HS-5 (cell line): ENCODE results near the gene MARCHF2.

Experiments
- DNase-seq: peaks from one replicate; pipeline ENCODE4 v3.0.0-alpha.2; 2012; ENCODE audit warnings: low read depth

The MARCHF2 gene

DNA sequence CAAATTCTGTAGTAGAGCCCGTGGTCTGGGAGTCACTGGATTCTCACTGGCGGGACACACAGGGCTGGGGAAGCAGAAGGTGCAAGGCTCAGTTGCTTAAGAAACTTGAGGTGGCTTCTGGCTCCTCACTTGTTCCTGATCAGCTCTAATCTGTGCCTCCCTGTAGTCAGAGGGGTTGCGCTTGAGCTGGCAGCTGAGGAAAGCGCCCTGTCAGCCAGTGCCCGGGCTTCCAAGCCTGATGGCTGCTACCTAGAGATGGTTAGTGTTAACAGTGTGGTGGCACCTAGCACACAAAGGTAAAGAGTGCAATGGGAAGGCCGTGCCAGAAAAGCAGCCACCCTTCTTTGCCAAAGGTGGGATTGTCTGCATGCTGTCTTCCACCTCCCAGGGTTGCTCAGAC, 40.5 kb downstream of the MARCHF2 start:
- no peak for DNase-seq

DNA sequence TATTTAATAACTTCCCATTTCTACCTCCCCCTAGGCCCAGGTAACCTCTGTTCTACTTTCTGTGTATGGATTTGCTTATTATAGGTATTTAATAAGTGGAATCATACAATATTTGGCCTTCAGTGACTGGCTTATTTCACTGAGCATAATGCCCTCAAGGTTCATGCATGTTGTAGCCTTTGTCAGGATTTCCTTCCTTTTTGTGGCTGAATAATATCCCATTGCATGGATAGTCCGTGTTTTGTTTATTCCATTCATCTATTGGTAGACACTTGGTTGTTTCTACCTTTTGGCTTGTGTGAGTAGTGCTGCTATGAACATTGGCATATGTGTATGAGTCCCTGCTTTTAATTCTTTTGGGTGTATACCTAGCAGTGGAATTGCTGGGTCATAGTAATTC, 41.1 kb downstream of the MARCHF2 start:
- no peak for DNase-seq

GRCh38 chr19:8455018-8455417, 41.9 kb downstream of the MARCHF2 start:
- DNase-seq = no peak

DNA sequence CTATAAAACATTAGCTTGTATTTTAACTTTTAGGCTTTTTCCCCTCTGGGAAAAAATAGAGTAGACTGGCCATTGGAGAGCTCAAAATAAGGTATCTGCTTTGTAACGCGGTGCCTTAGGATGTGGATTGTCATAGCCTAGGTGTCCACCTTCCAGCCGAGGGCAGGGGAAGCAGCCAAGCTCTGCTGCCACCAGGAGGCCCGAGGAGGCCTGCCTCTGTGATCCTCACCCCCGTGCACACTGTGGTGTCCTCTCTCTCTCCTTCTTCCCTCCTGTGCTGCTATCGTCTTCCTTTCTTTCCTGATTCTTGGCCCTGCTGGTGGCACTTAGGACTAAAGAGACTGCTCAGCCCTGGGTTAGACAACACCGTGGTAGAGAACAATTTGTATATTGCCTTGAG, 43.0 kb downstream of the MARCHF2 start:
- DNase-seq = no peak

GRCh38 chr19:8457209-8457608, 44.1 kb downstream of the MARCHF2 start:
- DNase-seq = no peak

- no peak for DNase-seq
These were observed 44.7 kb downstream of the MARCHF2 start for GRCh38 chr19:8457827-8458226.

DNA sequence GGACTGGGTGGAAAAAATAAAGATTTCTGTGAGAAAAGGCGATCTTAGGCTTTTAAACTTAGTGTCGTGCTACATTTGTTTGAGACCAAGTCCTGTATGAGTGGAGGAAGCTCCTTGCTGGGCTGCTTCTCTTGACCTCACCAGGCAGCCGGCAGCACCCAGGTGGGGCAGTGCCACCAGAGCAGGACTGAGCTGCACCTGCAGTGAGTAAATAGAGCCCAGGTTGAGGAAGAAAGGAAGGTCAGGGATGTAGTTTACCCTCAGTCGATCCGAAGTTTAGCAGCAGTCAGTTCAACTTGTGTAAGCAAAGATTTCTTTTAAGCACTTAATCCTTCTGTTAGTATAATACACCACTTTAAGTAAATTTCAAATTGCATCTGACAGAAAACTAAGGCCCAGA, 45.3 kb downstream of the MARCHF2 start:
- no peak for DNase-seq

GRCh38 chr19:8459095-8459494, 46.0 kb downstream of the MARCHF2 start:
- DNase-seq = no peak

DNA sequence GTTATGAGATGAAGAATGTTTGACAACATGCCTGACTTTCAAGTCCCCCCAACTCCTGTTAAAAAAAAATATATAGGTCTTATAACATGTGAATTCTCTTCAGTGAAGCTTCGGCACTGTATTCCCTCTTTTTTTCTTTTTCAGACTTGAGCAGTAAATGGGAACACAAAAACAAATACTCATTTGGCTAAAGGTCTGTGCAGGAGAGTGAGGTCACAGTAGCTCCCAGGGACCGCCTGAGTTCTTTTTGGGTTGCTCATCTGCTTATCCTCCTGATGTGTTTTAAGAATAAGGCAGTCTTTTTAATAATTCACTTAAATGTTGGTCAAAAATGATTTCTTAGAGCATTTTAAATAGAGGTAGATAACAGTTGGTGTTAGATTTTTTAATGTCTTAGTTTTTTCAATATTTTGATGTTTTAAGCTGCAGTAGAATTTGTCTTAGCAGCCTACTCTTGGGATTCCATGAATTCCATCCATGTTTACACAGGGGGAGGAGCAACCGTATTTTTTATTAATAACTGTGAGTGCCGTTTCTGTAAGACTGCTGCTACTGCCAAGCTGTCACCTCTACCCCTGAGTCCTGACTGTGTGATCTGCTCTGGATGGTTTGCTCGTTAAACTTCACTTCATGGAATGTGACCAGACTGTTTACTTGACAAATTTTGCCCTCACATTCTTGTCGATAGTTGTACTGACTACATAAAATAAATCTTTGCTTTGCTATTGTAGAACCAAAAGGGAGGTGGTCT, 46.6 kb downstream of the MARCHF2 start:
- DNase-seq = peak; percentile 38

GRCh38 chr19:8460516-8461298, 47.6 kb downstream of the MARCHF2 start:
- DNase-seq = no peak

GRCh38 chr19:8461376-8461775, 48.3 kb downstream of the MARCHF2 start:
- DNase-seq = no peak

DNA sequence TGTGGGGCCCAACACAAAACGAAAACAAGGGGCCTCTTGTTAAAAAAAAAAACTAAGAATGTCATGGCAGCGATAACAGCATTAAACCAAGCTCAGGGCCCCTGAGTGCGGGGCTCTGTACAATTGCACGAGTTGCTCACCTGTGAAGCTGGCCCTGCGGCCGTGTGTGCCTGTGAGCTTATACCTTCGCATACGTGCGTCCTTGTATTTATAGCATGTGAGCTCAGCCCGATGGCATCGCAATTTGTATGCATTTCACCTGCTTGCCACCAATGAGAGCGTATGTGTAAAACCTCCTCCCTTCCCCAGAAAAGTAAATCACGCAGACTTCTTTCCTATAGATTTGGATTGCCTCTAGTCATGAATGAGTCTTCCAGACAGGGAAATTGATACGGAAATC, 48.8 kb downstream of the MARCHF2 start:
- DNase-seq = no peak

DNA sequence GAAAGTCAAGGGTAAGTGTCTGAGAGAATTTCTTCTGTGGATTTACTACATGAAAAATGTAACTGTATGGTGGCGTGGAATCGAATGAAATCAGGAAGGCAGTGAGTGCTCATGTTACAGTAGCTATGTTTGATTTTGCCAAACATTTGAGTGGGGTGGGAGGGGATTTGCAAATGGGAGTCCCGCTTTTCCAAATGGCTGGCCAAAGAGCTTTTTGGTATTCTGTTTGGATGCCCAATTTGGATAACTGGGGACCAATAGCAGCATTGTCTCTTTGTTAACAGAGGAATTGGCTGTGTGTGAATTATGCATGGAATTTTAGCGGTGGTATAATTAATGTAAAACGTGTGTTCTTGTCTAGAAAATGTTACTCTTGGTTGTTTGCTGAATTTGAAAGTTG, 49.5 kb downstream of the MARCHF2 start:
- DNase-seq = no peak

- DNase-seq = no peak
These were observed 50.3 kb downstream of the MARCHF2 start for GRCh38 chr19:8463365-8463764.

DNA sequence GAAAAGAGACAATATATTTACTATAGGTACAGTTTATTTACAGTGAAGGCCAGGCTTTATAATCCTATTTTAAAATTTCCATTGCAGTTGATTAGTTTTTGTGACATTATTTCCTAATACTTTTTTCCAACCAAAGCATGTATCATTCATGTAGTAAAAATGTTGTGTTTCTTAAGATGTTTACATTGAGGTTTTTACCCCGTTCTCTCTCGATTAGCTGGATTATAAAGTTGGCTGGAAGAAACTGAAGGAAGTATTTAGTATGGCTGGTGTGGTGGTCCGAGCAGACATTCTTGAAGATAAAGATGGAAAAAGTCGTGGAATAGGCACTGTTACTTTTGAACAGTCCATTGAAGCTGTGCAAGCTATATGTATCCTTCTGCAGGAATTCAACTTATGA, 52.9 kb downstream of the MARCHF2 start:
- no peak for DNase-seq

DNA sequence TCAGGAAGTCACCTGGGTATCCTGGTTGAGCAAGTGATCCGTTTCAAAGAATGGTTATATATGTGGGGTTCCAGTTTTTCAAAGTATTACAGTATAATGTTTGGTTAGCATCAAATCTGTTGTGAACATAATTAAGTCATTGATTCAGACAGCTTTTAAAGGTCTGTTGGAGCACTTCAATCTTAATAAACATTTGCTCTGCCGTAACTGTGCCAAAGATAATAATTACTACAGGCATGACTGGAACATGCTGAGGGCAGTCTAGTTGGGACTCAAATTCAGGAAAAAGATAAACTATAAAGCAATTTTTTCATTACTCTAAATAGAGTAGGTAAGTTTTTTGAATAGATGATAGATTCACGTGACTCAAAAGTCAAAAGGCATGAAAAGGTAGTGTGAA, 55.0 kb downstream of the MARCHF2 start:
- DNase-seq = no peak

- no peak for DNase-seq
These were observed 55.8 kb downstream of the MARCHF2 start for GRCh38 chr19:8468761-8469373.

DNA sequence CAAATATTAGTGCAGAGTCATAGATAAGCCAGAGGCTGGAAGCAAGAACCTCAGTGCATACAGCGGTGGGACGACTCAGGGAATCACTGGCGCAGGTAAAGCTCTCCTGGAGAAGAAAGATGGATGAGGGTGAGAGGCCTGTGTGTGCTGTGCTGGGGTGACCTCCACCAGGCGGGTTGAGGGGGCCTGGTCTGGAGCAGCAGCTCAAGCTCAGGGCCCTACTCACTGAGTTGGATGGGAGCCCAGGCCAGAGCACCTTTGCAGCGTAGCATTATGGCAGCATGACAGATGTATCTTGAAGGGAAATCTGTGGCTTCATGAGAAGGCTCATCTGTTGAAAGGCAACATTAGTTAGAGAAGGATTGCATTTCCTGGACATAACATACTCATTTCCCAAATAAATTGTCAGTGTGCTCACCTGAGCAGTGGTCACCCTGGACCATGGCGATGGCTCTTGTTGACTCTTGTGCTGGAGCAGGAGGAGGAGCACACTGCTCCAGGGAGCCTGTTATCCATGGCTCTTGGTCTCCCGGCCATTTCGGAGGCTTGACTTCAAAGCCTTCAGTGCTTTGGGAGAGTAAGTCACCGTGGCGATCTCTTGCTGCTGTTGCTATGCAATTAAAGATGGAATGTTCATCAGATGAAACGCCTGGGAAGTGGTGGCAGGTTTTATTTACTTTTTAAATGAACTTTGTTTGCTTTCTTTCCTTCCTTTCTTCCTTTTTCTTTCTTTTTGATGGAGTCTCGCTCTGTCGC, 56.7 kb downstream of the MARCHF2 start:
- DNase-seq = no peak

GRCh38 chr19:8473648-8474476, 60.8 kb downstream of the MARCHF2 start:
- no peak for DNase-seq

DNA sequence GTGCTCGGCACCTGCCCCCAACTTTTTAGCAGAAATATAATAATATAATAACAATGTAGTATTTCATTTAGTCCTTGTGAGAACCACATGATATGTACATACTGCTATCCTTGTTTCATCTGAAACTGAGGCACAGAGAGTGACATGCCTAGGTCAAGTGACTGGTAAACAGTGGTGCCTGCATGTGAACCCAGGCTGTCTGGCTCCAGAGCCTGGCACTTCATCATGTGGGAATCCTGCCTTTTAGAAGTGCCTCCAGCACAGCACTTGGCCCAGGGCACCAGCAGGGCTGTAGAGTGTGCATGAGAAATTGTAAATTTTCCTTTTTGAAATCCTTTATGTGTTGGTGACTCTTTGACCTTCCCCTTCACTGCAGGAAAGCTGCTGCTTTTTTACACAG, 61.9 kb downstream of the MARCHF2 start:
- DNase-seq = no peak

DNA sequence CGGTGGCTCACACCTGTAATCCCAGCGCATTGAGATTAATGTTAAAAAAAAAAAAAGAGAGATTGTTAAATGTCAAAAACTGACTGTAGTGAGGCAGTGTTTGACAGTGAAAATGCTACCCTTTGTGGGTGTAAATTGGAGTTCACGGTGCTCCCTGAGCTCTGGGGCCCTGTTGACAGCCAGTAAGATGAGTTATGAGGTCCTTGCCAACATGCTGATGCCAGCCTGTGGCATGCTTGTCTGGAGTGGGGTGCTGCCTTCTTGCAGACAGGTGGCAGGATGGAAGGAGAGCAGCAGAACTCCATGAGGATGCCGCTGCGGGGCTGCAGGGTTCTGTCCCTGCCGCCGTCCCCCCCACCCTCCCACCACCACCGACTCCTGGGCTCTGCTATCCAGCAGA, 63.4 kb downstream of the MARCHF2 start:
- no peak for DNase-seq

DNA sequence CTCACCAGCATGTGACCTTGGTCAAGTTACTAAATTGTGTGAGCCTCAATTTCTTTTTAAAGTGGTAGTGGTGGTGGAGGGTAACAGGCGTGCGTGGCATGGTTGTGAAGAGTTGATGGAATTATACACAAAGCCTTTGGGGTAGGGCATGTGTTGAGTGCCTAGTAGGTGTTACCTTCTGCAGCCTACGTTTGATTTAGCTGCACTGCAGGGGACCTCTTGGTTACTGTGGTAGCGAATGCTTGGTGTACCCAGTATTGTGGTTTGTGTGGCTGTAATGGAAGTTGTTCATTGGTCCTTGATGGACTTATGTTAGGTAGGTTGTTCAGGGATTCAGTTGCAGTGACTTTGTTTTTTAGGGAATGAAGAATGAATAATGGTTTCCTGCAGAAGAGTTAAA, 64.8 kb downstream of the MARCHF2 start:
- DNase-seq = no peak
